Adrenal gland (tissue), 12 donors: ENCODE data around the gene EFNA5. TPM values are rescaled to one million over a fixed set of nuclear protein-coding genes. Genes with fewer than 3 reads are reported as not detected.

ENCODE experiments used
- DNase-seq, 7 donors: peaks; one replicate each; pipeline ENCODE4 v3.0.0-alpha.2; 2019 to 2020
- H3K27ac ChIP-seq, 5 donors: fragments of 200-600 bp; sonication (generic) in 4 of 5; 1 replicate in 3 of 5; 2 replicates in 2 of 5; pipeline versions ENCODE4 v1.5.1 to v1.8.0; 2016 to 2020; ENCODE audit warnings: mild to moderate bottlenecking in 1 of 5
- H3K27me3 ChIP-seq: fragments of 200-600 bp; 2 replicates; pipeline ENCODE4 v1.8.0; 2021
- H3K36me3 ChIP-seq, 2 donors: fragments of 200-600 bp; replicated peaks in 1 of 2; 1 replicate in 1 of 2; 2 replicates in 1 of 2; pipeline versions ENCODE4 v1.5.1 to v1.8.0; 2018 to 2022
- H3K4me1 ChIP-seq, 2 donors: fragments of 200-600 bp; replicated peaks in 1 of 2; 1 replicate in 1 of 2; 2 replicates in 1 of 2; pipeline versions ENCODE4 v1.5.1 to v1.8.0; 2018 to 2021
- H3K4me3 ChIP-seq, 4 donors: fragments of 200-600 bp; sonication (generic) in 3 of 4; one replicate each; pipeline ENCODE4 v1.5.1; 2016 to 2018
- H3K9me3 ChIP-seq, 3 donors: fragments of 200-600 bp; sonication (generic) in 1 of 3; replicated peaks in 1 of 3; 1 replicate in 2 of 3; 2 replicates in 1 of 3; pipeline versions ENCODE4 v1.5.1 to v1.8.0; 2016 to 2021
- CTCF ChIP-seq, 6 experiments: fragments of 450-650 bp in 4 of 6; fragments of 200-600 bp in 2 of 6; sonication (generic) in 1 of 6; IDR thresholded peaks; 1 replicate in 5 of 6; 2 replicates in 1 of 6; pipeline versions ENCODE4 v1.5.1 to v1.8.0; 2016 to 2021; ENCODE audit warnings: antibody characterized with exemption in 6 of 6, mild to moderate bottlenecking in 2 of 6, moderate library complexity in 1 of 6
- POLR2A ChIP-seq, 2 donors: fragments of 450-650 bp; IDR thresholded peaks; one replicate each; pipeline ENCODE4 v1.6.1; 2017; ENCODE audit warnings: antibody characterized with exemption in 2 of 2, mild to moderate bottlenecking in 2 of 2, moderate library complexity in 1 of 2
- WGBS, 4 donors: extraction: QIAGEN DNeasy Blood & Tissue Kit in 2 of 4; methylation state at CpG; one replicate each; pipeline versions ENCODE4 v1.1.5 to v1.1.7; 2013 to 2017; 5-methylcytosine and 5-hydroxymethylcytosine counted together
- intact Hi-C, 2 donors: fragments of 100-400 bp; cut with DNase I; formaldehyde crosslinking; loops; one replicate each; pipeline versions ENCODE4 v1.14.1 to v1.15.0; 2022 to 2023
- polyA plus RNA-seq, 3 donors: library from polyadenylated mRNA; stranded (reverse); fragments of 200-250 nt in 2 of 3; fragments of 350-450 nt in 1 of 3; fragmentation: Illumina TruSeq in 1 of 3; extraction: RNeasy Lipid Tissue Mini Kit (QIAGEN cat#74804) in 1 of 3; gene quantifications; one replicate each; pipeline ENCODE4 v1.2.3, GENCODE V29; 2013 to 2014
- total RNA-seq, 9 donors: library from RNA; depleted of rRNA in 4 of 9; stranded (reverse); fragments of >200 nt in 4 of 9; fragments of 120-200 nt in 1 of 9; fragmentation: NEBNext Ultra II Directional in 1 of 9; extraction: Animal tissue kit (Norgen Biotek cat#: 25700) in 1 of 9; gene quantifications; one replicate each; pipeline versions ENCODE4 v1.1.0 to v1.2.4, GENCODE V29; 2013 to 2023
- donor health status: healthy with polysubstance abuse.
- donor health status: Bipolar disorder and iron deficiency.
- donor health status: DM: yes; HTN: yes; CAD: no.
- donor health status: DM: no; HTN: no; CAD: no.
- donor health status: DM: no; HTN: no; CAD: no.
- donor health status: DM: yes; HTN: yes; CAD: no.

EFNA5 gene
- total and polyA plus RNA-seq, 12 donors = 0.06 to 11.8 (median 1.6) TPM

- Histone ChIP-seq H3K27me3 (no peaks in the 10 kb centered on the region), H3K27ac (no peak overlapping the region), H3K9me3 (no peaks in the 10 kb centered on the region), H3K4me1 (no peaks in the 10 kb centered on the region), H3K36me3 (no peaks in the 10 kb centered on the region), H3K4me3 (no peak overlapping the region)
- no peak for DNase-seq
- intact Hi-C loops = no loop called here
- no peak for TF ChIP-seq CTCF (IDR thresholded peaks at IDR 0.05)
- TF ChIP-seq POLR2A (IDR thresholded peaks at IDR 0.05) = no peak
These were observed 29.7 kb upstream of the EFNA5 start for GRCh38 chr5:107700481-107700880.

GRCh38 chr5:107699425-107699824 is 28.7 kb upstream of the EFNA5 start:
- Histone ChIP-seq H3K27ac (no peak overlapping the region), H3K4me1 (no peaks in the 10 kb centered on the region), H3K27me3 (no peaks in the 10 kb centered on the region), H3K36me3 (no peaks in the 10 kb centered on the region), H3K4me3 (no peak overlapping the region), H3K9me3 (no peaks in the 10 kb centered on the region)
- no peak for TF ChIP-seq POLR2A (IDR thresholded peaks at IDR 0.05)
- TF ChIP-seq CTCF (IDR thresholded peaks at IDR 0.05) = no peak
- 77 to 89% (median 81%) methylated on average over 1 of the region's 1 CpG for WGBS, 4 donors
- intact Hi-C loops = no loop called here
- no peak for DNase-seq

- DNase-seq = no peak
- Histone ChIP-seq H3K27ac (no peak overlapping the region), H3K36me3 (no peaks in the 10 kb centered on the region), H3K27me3 (no peaks in the 10 kb centered on the region), H3K4me1 (no peaks in the 10 kb centered on the region), H3K9me3 (no peaks in the 10 kb centered on the region), H3K4me3 (no peak overlapping the region)
- whole genome bisulfite sequencing, 4 donors = 76 to 89% (median 86%) methylated on average over 2 of the region's 2 CpGs
- TF ChIP-seq POLR2A (IDR thresholded peaks at IDR 0.05) = no peak
- TF ChIP-seq CTCF (IDR thresholded peaks at IDR 0.05) = no peak
- intact Hi-C loops = no loop called here
These were observed 27.5 kb upstream of the EFNA5 start for GRCh38 chr5:107698286-107698685.

- TF ChIP-seq CTCF (IDR thresholded peaks at IDR 0.05) (no peak), POLR2A (IDR thresholded peaks at IDR 0.05) (no peak)
- Histone ChIP-seq H3K9me3 (no peaks in the 10 kb centered on the region), H3K4me3 (no peak overlapping the region), H3K27me3 (no peaks in the 10 kb centered on the region), H3K36me3 (no peaks in the 10 kb centered on the region), H3K4me1 (no peaks in the 10 kb centered on the region), H3K27ac (no peak overlapping the region)
- intact Hi-C loops = no loop called here
- no peak for DNase-seq
- 74 to 79% (median 75%) methylated on average over 4 of the region's 4 CpGs for WGBS, 4 donors
These were observed 25.8 kb upstream of the EFNA5 start for GRCh38 chr5:107696498-107696897.
